Central memory CD8-positive, alpha-beta T cell (primary cell): ENCODE measurements around the gene HMOX1.
"Not testable (repeated sequence)": the region's sequence is repeated elsewhere in the genome, so short reads cannot be mapped to it uniquely, and the experiment has no call there.

ENCODE experiments used
- ATAC-seq: fragments of 150-1000 bp; cut with Tn5 transposase; replicated peaks from 2 replicates; pipeline ENCODE4 v1.10.0; 2022; ENCODE audit warnings: mild to moderate bottlenecking, moderate FRiP score, moderate number of reproducible peaks; ENCODE audit not compliant: poor library complexity, severe bottlenecking; ENCODE audit errors: extremely low read depth
- DNase-seq, 2 donors: peaks; one replicate each; pipeline ENCODE4 v3.0.0; 2021; ENCODE audit warnings: low spot score in 2 of 2
- H3K27ac Mint-ChIP-seq: one replicate; pipeline ENCODE4 v1.8.0; 2022; ENCODE audit warnings: low read depth, mild to moderate bottlenecking, moderate library complexity, mixed read lengths
- H3K27me3 Mint-ChIP-seq: one replicate; pipeline ENCODE4 v1.8.0; 2022; ENCODE audit warnings: mixed read lengths
- H3K36me3 Mint-ChIP-seq: one replicate; pipeline ENCODE4 v1.8.0; 2022; ENCODE audit warnings: mild to moderate bottlenecking, moderate library complexity, mixed read lengths; ENCODE audit not compliant: insufficient read depth
- H3K4me1 Mint-ChIP-seq: one replicate; pipeline ENCODE4 v1.8.0; 2022; ENCODE audit warnings: mixed read lengths
- H3K4me3 Mint-ChIP-seq: one replicate; pipeline ENCODE4 v1.8.0; 2022; ENCODE audit warnings: mild to moderate bottlenecking, moderate library complexity, mixed read lengths
- H3K9me3 Mint-ChIP-seq: one replicate; pipeline ENCODE4 v1.8.0; 2022; ENCODE audit warnings: mixed read lengths

HMOX1 gene

DNA sequence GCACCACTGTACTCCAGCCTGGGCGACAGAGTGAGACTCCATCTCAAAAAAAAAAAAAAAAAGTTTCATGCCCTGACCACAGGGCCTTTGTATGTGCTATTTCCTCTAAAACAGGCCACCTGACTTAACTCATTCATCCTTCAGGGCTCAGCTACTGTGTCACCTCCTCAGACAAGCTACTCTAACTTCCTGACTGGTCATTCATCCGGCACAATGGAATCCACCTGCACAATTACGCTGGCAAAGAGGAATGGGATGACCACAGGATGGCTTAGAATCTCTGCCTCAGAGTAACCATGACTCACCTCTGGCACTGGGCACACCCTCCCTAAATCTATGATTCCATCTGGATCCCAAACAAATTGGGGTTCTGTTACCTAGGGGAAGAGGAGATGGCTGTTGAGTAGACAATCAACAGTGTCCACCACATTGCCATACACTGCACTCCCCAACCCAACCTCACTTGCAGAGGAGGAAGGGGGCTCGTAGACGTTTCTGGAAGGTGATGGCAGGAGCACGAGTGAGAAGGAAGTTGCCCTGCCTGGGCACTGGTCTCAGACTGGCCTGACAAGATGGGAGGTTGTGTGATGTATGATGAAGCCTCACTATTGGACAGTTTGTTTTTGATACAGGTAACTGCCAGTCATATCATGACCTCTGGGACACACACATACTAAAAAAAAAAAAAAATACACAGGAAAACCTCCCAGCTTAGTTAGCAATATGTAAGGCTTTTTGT, 22.8 kb upstream of the HMOX1 start:
- no peak overlapping the region for H3K4me3 Mint-ChIP-seq
- no peaks in the 10 kb centered on the region for H3K36me3 Mint-ChIP-seq
- ATAC-seq: no peak
- DNase-seq: no peak
- peaks cover 15% of the 10 kb centered on the region for H3K27me3 Mint-ChIP-seq
- no peaks in the 10 kb centered on the region for H3K9me3 Mint-ChIP-seq
- H3K4me1 Mint-ChIP-seq: no peaks in the 10 kb centered on the region
- H3K27ac Mint-ChIP-seq: no peak overlapping the region

DNA sequence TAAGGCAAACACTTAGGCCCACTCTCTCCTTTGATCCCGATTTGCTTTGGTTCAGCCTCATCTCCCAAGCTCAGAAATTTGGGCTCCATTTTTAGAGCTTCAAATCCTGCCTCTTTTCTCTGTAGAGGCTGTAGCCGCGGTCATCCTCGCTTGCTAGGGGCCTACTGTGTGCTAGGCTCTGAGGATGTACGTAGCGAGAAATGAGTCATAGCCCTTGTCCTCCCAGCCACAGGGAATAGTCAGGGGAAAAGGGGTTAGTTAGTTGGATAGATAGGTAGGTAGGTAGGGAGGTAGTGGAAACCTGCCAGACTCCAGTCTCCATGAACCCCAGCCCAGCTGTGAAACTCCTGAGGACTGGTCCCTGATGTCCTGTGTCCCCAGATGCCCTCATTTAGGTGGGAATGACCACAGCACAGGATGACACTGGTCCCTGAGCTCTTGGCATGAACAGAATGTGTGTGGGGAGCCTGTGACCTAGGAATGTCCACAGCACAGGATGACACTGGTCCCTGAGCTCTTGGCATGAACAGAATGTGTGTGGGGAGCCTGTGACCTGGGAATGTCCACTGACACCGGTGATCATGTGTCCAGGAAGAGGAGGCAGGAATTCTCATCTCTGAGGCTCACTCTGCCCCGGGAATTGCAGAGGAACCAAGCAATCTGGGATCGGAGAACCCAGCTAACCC, 21.4 kb upstream of the HMOX1 start:
- no peaks in the 10 kb centered on the region for H3K36me3 Mint-ChIP-seq
- DNase-seq: no peak
- H3K9me3 Mint-ChIP-seq: no peaks in the 10 kb centered on the region
- no peaks in the 10 kb centered on the region for H3K4me1 Mint-ChIP-seq
- no peak for ATAC-seq
- H3K27ac Mint-ChIP-seq: no peak overlapping the region
- H3K4me3 Mint-ChIP-seq: no peak overlapping the region
- H3K27me3 Mint-ChIP-seq: peaks cover 15% of the 10 kb centered on the region

DNA sequence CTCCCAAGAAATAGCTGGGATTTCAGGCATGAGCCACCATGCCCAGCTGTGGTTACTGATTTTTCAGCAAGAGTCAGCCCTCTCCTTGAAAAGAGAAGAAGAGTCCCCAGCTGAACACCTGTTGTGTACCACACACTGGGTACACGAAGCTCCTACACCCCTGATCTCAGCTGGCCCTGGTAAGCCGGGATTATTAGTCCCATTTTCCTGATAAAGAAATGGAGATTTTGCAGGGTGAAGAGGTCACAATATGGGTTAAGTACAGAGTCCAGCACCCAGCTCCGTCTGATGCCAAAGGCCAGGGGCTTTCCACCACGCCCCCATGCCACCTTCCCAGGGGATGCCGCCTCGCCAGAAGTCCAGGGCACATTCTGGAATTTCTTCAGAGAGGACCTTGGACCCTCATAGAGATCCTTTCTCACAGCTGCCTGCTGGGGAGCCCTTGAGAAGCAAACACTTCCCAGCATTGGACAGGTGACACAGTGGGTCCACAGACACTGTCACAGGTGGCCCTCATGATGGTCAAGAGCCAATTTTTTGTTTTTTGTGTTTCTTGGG, 19.8 kb upstream of the HMOX1 start:
- Mint-ChIP-seq H3K9me3 (no peaks in the 10 kb centered on the region), H3K27ac (no peak overlapping the region), H3K4me1 (no peaks in the 10 kb centered on the region), H3K36me3 (no peaks in the 10 kb centered on the region), H3K27me3 (peaks cover 16% of the 10 kb centered on the region), H3K4me3 (no peak overlapping the region)
- no peak for ATAC-seq
- no peak for DNase-seq

- H3K36me3 Mint-ChIP-seq: no peaks in the 10 kb centered on the region
- ATAC-seq: no peak
- no peak overlapping the region for H3K27ac Mint-ChIP-seq
- H3K4me3 Mint-ChIP-seq: no peak overlapping the region
- DNase-seq: no peak
- no peaks in the 10 kb centered on the region for H3K9me3 Mint-ChIP-seq
- H3K27me3 Mint-ChIP-seq: peaks cover 21% of the 10 kb centered on the region
- H3K4me1 Mint-ChIP-seq: no peaks in the 10 kb centered on the region
Measured at GRCh38 chr22:35363566-35364086, 17.3 kb upstream of the HMOX1 start.

DNA sequence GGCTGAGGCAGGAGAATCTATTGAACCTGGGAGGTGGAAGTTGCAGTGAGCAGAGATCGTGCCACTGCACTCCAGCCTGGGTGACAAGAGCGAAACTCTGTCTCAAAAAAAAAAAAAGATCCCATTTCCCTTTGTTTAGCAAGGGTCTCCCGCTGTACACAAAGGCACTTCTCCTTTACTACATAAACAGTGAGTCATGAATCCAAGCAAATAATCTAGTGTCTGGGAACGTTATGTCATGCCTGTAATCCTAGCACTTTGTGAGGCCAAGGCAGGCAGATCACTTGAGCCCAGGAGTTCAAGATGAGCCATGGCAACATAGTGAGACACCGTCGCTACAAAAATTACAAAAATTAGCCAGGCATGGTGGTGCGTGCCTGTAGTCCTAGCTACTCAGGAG, 16.7 kb upstream of the HMOX1 start:
- not testable (repeated sequence) for H3K4me1 Mint-ChIP-seq, ATAC-seq, H3K4me3 Mint-ChIP-seq, H3K27ac Mint-ChIP-seq, DNase-seq, H3K9me3 Mint-ChIP-seq, H3K36me3 Mint-ChIP-seq
- peaks cover 27% of the 10 kb centered on the region for H3K27me3 Mint-ChIP-seq

- Mint-ChIP-seq H3K4me1 (peaks cover 7% of the 10 kb centered on the region), H3K4me3 (no peak overlapping the region), H3K27me3 (peaks cover 28% of the 10 kb centered on the region), H3K27ac (no peak overlapping the region), H3K9me3 (no peaks in the 10 kb centered on the region), H3K36me3 (peaks cover 13% of the 10 kb centered on the region)
- no peak for DNase-seq
- ATAC-seq: no peak
Measured at GRCh38 chr22:35367331-35367886, 13.5 kb upstream of the HMOX1 start.

DNA sequence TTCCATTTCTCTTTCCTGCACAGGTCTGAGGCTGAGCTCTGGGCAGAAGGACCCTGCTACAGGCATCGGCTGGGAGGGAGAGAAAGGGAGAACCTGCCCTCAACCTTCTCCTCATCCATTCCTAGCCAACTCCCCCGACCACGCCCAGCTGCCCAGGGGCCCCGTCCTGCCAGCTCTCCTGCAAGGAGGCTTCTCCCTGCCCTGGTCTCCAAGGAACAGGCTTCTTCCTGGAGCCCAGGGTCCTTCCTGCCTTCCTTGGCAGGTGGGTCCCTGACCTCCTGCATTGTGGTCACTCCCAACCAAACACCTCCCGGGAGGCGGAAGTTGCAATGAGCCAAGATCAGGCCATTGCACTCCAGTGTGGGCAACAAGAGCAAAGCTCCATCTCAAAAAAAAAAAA, 12.5 kb upstream of the HMOX1 start:
- DNase-seq (no peak), ATAC-seq (no peak)
- Mint-ChIP-seq H3K27me3 (peaks cover 28% of the 10 kb centered on the region), H3K9me3 (no peaks in the 10 kb centered on the region), H3K4me1 (peaks cover 7% of the 10 kb centered on the region), H3K4me3 (no peak overlapping the region), H3K27ac (no peak overlapping the region), H3K36me3 (peaks cover 15% of the 10 kb centered on the region)

GRCh38 chr22:35369996-35370395, 10.9 kb upstream of the HMOX1 start:
- H3K27ac Mint-ChIP-seq: no peak overlapping the region
- peaks cover 15% of the 10 kb centered on the region for H3K36me3 Mint-ChIP-seq

DNA sequence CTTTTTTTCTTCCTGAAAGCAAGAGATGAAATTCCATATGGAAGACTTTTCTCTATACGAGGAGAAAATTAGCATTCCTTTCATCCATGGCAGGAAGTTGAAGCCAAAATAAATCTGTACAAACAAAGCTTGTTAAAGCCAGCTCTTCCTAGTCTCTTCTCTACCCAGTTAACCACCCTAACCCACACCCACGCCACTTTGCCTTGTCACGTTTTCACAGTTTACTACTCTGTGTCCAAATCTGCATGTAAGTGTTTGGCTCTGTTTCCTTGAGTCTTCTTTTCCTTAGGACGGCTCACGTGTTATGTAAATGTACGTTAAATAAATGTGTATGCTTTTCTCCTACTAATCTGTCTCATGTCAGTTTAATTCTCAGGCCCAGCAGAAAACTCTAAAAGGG, 7.1 kb upstream of the HMOX1 start:
- Mint-ChIP-seq H3K9me3 (no peaks in the 10 kb centered on the region), H3K27ac (no peak overlapping the region), H3K27me3 (peaks cover 5% of the 10 kb centered on the region), H3K4me3 (no peak overlapping the region), H3K4me1 (peaks cover 7% of the 10 kb centered on the region), H3K36me3 (peaks cover 15% of the 10 kb centered on the region)
- ATAC-seq (no peak), DNase-seq (no peak)

More at GRCh38 chr22:35369996-35370395, 10.9 kb upstream of the HMOX1 start:
- H3K4me3 Mint-ChIP-seq: no peak overlapping the region
- peaks cover 7% of the 10 kb centered on the region for H3K4me1 Mint-ChIP-seq
- H3K9me3 Mint-ChIP-seq: no peaks in the 10 kb centered on the region
- no peak for ATAC-seq
- DNase-seq: no peak
- peaks cover 27% of the 10 kb centered on the region for H3K27me3 Mint-ChIP-seq

DNA sequence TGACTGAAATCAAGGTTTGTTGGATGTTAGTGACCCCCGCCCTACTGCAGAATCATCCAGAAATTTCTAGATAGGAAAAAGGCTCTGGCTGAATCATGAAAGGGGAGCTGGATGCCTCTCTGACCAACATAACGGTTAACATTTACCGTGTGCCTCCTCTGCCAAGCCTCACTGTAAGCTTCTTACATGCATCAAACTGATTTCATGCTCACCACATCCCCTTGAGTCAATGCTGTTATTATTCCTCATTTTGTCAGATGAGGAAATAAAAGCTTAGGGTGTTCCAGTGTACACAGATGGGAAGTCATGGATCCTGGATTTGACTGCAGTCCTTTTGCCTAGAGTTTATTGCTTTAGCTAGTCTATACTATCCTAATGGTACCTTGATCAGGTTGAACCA, 5.9 kb upstream of the HMOX1 start:
- ATAC-seq (no peak), DNase-seq (no peak)
- Mint-ChIP-seq H3K4me1 (peaks cover 7% of the 10 kb centered on the region), H3K36me3 (peaks cover 15% of the 10 kb centered on the region), H3K9me3 (no peaks in the 10 kb centered on the region), H3K27me3 (peaks cover under 1% of the 10 kb centered on the region), H3K27ac (no peak overlapping the region), H3K4me3 (no peak overlapping the region)

DNA sequence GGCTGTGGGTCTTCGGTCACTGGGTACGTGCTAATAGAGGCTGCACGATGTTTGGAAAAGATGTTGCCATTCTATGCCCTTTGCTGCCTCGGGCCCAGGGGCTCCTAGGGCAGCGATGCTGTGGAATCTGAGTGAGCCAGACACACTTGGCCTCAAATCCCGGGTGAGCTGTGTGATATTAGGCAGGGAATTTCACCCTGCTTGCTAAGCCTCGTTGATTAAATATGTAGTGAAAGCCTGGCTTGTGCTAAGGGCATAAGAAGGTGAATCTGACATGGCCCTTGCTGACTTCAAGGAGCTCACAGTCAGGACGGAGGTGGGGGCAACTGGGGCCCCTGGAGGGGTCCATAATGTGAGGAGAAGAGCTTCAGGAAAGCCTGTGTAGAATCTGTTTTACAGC, 5.4 kb upstream of the HMOX1 start:
- DNase-seq (no peak), ATAC-seq (no peak)
- Mint-ChIP-seq H3K4me3 (no peak overlapping the region), H3K4me1 (peaks cover 11% of the 10 kb centered on the region), H3K9me3 (no peaks in the 10 kb centered on the region), H3K36me3 (peaks cover 14% of the 10 kb centered on the region), H3K27ac (no peak overlapping the region), H3K27me3 (peaks cover 5% of the 10 kb centered on the region)

DNA sequence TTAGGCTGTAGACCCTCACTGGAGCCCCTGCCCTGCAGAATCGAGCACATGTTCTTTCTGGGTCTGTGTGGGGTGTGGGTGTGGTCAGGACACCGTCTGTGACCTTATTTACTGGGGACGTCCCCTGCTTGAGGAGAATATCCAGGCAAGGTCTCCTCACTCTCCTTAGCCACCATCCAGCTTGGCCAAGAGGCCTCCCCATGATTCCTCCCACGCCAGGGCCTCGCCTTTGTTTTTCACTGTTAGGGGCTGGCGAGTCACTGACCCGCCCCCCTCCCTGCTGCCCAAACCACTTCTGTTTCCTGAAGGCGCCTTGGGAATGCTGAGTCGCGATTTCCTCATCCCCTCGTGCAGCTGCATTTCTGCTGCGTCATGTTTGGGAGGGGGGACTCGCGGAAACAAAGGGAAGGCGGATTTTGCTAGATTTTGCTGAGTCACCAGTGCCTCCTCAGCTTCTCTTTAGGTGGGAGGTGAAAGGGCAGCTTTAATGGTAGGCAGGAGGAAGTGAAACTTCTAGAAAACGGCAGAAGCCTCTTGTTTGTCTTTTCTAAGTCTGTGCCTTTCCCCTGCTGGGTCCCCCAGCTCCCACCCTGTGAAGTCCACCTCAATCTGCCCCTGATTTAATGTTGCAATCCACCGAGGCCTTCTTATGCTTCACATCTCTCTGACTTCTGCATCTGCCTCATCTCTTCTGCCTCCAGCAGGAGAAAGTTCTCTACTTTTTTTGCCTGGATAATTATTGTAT, 4.0 kb upstream of the HMOX1 start:
- Mint-ChIP-seq H3K27ac (no peak overlapping the region), H3K27me3 (peaks cover 7% of the 10 kb centered on the region), H3K4me1 (peaks cover 13% of the 10 kb centered on the region), H3K4me3 (no peak overlapping the region), H3K9me3 (no peaks in the 10 kb centered on the region), H3K36me3 (peaks cover 10% of the 10 kb centered on the region)
- ATAC-seq (no peak), DNase-seq (no peak)
